Muscle layer of colon (tissue), 2 donors: Measurements from ENCODE around the gene STXBP6.

ENCODE experiments used
- H3K27ac ChIP-seq: one replicate; pipeline ENCODE4 v1.7.0; 2013; ENCODE audit warnings: low read depth, mild to moderate bottlenecking, low read length, moderate library complexity
- H3K27me3 ChIP-seq, 2 donors: one replicate each; pipeline ENCODE4 v1.7.0; 2013; ENCODE audit warnings: low read length in 2 of 2, mild to moderate bottlenecking in 2 of 2; ENCODE audit not compliant: insufficient read depth in 2 of 2, control insufficient read depth in 1 of 2
- H3K36me3 ChIP-seq: one replicate; pipeline ENCODE4 v1.7.0; 2013; ENCODE audit warnings: mild to moderate bottlenecking, low read length; ENCODE audit not compliant: insufficient read depth
- H3K4me1 ChIP-seq: one replicate; pipeline ENCODE4 v1.7.0; 2013; ENCODE audit warnings: mild to moderate bottlenecking, low read length; ENCODE audit not compliant: insufficient read depth
- H3K4me3 ChIP-seq, 2 donors: one replicate each; pipeline ENCODE4 v1.7.0; 2013; ENCODE audit warnings: low read length in 2 of 2, low read depth in 1 of 2, mild to moderate bottlenecking in 1 of 2, moderate library complexity in 1 of 2
- H3K9ac ChIP-seq: one replicate; pipeline ENCODE4 v1.7.0; 2013; ENCODE audit warnings: low read length
- H3K9me3 ChIP-seq: one replicate; pipeline ENCODE4 v1.7.0; 2013; ENCODE audit warnings: mild to moderate bottlenecking, low read length
- donor health status: abdominal sarcoma.
- donor health status: Adenocarcinoma of cecum.

The STXBP6 gene

DNA sequence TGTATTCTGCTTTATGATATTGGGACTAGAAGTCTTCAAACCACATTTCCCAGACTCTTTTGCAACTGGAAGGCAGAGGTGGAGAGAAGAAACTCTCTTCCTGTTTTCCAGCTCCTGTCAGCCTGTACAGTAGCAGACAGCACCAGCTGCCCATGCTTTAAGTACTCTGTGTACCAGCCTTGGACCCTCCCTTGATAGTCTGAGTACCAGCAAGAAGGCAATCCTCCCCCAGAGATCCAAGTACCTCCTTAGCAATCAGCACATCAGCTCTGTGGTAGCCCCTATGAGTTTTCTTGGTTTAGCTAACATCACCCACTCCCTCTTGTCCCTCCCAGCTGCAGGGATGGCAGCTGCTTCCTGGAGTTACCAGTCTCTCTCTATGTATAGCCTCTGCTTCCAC lies 56.3 kb downstream of the STXBP6 start:
- Histone ChIP-seq H3K9me3 (no peaks in the 10 kb centered on the region), H3K4me1 (no peaks in the 10 kb centered on the region), H3K27me3 (no peaks in the 10 kb centered on the region), H3K4me3 (no peak overlapping the region), H3K36me3 (no peaks in the 10 kb centered on the region), H3K9ac (no peak overlapping the region), H3K27ac (no peak overlapping the region)

DNA sequence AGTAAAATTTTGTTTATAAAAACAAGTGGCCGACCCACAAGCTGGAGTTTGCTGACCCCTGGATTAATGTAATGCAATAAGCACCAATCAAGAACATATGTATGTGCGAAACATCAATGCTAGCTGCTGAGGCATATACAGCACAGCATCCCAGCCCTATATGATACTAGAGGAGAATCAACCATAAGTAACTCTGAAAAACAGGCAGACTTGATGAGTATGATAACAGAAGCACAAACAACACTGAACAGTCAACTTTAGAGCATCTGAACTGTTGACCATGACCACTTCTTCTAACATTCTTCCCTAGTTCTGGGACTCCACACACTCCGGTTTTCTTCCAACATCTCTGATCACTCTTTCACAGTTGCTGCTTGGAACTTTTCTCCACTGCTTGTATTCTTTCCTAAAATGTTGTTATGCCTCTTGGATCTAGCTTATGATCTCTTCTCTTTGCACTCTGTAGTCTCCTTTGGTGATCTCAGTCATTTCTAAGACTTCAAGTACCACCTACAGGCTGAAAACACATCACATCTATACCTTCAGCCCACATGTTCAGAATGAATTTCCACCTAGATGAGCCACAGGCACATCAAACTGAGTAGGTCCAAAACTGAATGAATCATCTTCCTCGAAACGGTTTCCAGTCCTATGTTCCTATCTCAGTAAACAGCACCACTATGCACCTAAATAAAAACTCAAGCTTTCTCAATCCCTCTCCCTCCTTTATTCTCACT lies 57.2 kb downstream of the STXBP6 start:
- Histone ChIP-seq H3K36me3 (no peaks in the 10 kb centered on the region), H3K9me3 (no peaks in the 10 kb centered on the region), H3K9ac (no peak overlapping the region), H3K27me3 (no peaks in the 10 kb centered on the region), H3K4me3 (no peak overlapping the region), H3K4me1 (no peaks in the 10 kb centered on the region), H3K27ac (no peak overlapping the region)

DNA sequence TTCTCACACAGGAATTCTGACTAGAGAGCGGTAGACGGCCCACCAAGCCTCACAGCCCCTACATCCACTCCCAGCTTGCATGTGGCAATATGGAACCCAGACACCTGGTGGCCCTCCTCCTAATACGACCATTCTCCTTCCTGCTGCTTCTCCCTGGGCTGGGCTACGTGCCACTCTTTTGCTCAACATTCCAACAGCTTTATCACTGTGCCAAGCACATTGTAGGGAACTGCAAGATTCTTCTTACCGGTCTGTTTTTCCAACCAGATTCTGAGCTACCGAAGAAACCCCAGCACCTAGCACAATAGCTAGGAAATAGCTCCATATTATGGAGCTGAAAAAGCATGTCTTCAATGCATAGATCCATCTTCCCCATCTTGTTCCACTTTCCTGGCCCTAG lies 58.1 kb downstream of the STXBP6 start:
- Histone ChIP-seq H3K4me1 (no peaks in the 10 kb centered on the region), H3K27me3 (no peaks in the 10 kb centered on the region), H3K27ac (no peak overlapping the region), H3K36me3 (no peaks in the 10 kb centered on the region), H3K4me3 (no peak overlapping the region), H3K9me3 (no peaks in the 10 kb centered on the region), H3K9ac (no peak overlapping the region)

DNA sequence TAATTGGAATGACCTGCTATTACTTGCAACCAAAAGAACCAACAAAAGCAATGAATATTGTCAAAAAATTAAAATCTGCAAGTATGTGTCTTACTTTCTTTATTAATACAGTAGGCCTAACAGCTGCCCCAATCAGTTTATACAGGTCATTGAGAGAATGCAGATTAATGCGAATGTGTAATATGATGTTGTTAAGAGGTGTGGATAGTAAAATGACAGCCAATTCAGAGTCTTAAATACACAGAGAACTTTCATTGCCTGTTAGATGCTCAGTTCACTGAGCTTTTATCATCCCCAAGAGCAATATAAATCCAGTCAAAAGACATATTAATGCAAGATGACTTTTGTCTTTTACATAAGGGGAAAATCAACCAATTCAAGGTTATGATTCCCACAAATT lies 58.7 kb downstream of the STXBP6 start:
- H3K9ac ChIP-seq = no peak overlapping the region
- H3K4me3 ChIP-seq = no peak overlapping the region
- no peaks in the 10 kb centered on the region for H3K36me3 ChIP-seq
- H3K27ac ChIP-seq = no peak overlapping the region
- no peaks in the 10 kb centered on the region for H3K9me3 ChIP-seq
- no peaks in the 10 kb centered on the region for H3K27me3 ChIP-seq
- H3K4me1 ChIP-seq = peaks cover 5% of the 10 kb centered on the region

DNA sequence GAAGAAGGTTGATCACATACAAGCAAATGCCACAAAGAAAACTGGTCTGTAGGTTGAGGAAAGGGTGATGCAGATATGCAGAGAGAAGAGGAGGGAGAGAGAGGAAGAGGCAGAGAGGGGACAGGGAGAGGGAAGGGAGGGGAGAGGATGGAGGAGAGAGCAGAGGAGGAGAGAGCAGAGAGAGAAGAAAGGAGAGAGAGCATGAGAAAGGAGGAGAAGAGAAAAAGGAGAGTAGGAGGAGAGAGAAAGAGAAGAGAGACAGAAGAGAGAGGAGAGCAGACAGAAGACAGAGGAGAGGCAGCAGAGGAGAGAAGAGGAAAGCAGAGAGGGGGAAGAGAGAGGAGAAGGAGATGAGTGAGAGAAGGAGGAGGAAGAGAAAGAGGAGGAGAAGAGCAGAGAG lies 59.2 kb downstream of the STXBP6 start:
- Histone ChIP-seq H3K9me3 (no peaks in the 10 kb centered on the region), H3K36me3 (no peaks in the 10 kb centered on the region), H3K27me3 (no peaks in the 10 kb centered on the region), H3K9ac (no peak overlapping the region), H3K4me3 (no peak overlapping the region), H3K4me1 (peaks cover 10% of the 10 kb centered on the region), H3K27ac (no peak overlapping the region)

DNA sequence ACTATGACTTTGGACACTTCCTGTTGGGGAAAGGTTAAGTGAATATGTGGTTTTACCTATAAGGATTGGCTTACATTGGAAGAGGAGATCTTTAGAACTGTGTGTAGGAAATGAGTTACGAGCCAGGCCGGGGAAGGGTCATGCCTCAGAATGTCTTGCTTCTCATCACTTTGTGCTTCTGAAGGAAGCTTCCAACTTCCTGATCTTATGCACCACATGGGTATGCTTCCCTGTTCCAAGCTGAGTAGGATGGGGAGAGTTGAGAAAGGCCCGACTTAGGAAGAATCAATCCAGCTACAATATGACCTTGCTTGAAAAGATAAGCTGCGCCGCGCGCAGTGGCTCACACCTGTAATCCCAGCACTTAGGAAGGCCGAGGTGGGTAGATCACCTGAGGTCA lies 59.9 kb downstream of the STXBP6 start:
- H3K9ac ChIP-seq = no peak overlapping the region
- no peaks in the 10 kb centered on the region for H3K36me3 ChIP-seq
- no peak overlapping the region for H3K27ac ChIP-seq
- H3K9me3 ChIP-seq = no peaks in the 10 kb centered on the region
- no peak overlapping the region for H3K4me3 ChIP-seq
- no peaks in the 10 kb centered on the region for H3K27me3 ChIP-seq
- peaks cover 17% of the 10 kb centered on the region for H3K4me1 ChIP-seq

DNA sequence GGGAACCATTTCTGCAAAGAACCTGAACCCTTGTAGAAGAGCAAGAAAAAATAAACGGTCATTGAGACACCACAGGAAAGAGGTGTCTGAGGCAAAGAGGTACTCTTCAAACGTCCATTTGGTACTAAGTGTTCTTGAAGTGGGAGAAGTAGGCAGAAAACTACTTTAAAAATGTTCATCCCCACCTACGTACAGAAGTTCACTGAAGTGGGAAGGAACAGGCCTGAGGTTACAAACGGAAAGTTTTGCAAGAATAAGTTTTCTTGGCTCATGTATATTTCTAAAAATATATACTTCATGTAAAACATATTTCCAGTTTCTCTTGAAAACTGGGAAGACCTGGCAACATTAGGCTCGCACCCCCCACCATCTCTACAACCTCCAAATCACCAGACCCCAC lies 61.2 kb downstream of the STXBP6 start:
- Histone ChIP-seq H3K4me3 (no peak overlapping the region), H3K9ac (no peak overlapping the region), H3K4me1 (peaks cover 22% of the 10 kb centered on the region), H3K9me3 (no peaks in the 10 kb centered on the region), H3K36me3 (no peaks in the 10 kb centered on the region), H3K27ac (no peak overlapping the region), H3K27me3 (no peaks in the 10 kb centered on the region)

DNA sequence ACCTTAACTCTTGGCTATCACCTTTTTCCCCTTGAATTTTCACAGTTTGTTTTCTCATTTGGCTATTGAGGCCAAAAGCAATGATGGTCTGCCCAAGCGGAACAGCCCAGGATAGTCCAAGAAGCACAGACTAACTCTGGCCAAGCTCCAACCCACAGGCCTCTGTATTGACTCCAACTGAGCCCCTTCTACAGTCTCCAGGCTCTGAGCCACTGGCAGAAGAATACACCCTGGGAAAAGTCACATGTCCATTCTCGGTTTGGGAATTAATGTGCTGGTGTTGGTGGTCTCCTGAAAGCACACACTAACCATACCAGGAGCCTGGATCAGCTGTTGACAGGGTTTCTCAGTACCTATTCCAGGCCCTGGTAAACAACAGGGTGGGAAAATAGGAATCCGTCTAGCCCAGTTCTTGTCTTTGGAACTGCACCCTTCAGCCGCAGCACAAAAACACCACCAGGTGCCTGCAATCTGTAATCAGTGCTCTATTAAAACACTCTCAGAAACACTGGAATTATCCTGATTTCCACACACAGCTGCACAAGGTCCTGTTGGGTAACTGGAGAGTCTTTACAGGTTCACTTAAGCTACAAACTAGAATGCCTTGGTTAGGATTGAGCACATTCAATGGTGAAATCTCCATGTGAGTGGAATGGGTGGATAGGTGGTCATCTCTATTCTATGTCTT lies 63.6 kb downstream of the STXBP6 start:
- Histone ChIP-seq H3K4me1 (peaks cover 34% of the 10 kb centered on the region), H3K27me3 (no peaks in the 10 kb centered on the region), H3K36me3 (no peaks in the 10 kb centered on the region), H3K27ac (no peak overlapping the region), H3K9ac (no peak overlapping the region), H3K9me3 (no peaks in the 10 kb centered on the region), H3K4me3 (no peak overlapping the region)

DNA sequence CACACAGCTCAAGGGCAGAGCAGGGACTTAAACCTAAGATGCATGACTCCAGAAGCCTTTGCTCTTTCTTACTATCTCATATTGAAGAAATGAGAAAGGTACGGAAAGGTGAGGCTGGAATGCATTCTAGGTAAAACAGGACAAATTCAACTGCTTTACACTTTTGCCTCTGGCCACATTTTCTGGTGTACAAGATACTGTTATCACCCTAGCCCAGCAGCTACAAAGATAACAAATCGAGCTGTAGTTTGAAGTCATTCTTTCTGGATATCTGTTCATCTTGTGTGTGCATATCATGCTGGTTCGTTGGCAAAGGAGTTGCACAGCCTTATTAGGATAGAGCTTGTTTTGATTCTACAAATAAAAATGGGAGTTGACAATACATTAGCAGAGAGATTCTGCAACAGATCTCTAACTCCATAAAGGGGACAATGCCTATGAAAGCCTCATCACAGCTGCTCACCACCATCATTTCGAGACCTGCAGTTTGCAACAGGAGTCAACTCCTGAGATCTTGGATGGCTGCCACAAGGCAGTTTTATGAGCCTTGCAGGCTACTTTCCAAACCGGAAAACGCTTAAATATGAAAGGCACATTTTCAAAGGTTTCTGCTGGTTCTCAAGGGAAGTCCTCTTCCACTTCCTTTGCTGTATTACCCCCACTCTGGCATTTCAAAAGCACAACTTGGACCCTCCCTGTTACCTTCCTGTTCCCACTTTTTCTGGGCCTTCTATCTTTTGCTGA lies 64.9 kb downstream of the STXBP6 start:
- H3K4me1 ChIP-seq = peaks cover 34% of the 10 kb centered on the region
- H3K27ac ChIP-seq = no peak overlapping the region
- H3K4me3 ChIP-seq = no peak overlapping the region
- no peaks in the 10 kb centered on the region for H3K27me3 ChIP-seq
- no peaks in the 10 kb centered on the region for H3K36me3 ChIP-seq
- H3K9ac ChIP-seq = no peak overlapping the region
- H3K9me3 ChIP-seq = no peaks in the 10 kb centered on the region

DNA sequence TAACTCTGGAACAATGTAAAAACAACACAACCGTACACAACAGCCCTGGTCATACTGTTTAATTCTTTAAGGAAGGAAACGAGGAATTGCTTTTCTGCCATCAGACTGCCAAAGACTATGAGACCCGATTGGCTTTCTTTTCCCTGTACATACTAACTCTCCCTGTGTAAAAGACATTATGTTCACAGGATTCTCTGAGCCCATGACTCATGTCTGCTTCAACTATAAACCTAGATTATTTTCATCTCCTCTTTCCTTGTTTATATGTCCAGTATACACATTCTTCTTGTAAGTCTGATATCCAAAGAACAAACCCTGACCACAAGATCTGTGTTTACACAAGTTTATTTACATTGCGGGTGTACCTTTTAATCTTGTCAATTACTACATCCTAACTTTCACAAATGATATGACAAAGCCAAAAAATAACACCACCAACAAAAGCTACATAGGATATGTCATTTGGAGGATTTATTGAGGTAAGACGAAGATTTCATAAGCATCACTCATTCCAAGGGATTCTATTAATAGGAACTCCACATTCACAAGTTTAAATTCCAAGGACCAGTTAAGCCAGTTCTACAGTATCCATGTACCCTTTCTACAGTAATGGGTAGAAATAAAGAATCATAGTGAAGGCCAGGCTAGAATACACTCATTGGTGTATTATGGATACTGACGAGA lies 67.3 kb downstream of the STXBP6 start:
- Histone ChIP-seq H3K36me3 (no peaks in the 10 kb centered on the region), H3K9me3 (no peaks in the 10 kb centered on the region), H3K4me3 (no peak overlapping the region), H3K27me3 (no peaks in the 10 kb centered on the region), H3K27ac (no peak overlapping the region), H3K9ac (no peak overlapping the region), H3K4me1 (peaks cover 34% of the 10 kb centered on the region)

DNA sequence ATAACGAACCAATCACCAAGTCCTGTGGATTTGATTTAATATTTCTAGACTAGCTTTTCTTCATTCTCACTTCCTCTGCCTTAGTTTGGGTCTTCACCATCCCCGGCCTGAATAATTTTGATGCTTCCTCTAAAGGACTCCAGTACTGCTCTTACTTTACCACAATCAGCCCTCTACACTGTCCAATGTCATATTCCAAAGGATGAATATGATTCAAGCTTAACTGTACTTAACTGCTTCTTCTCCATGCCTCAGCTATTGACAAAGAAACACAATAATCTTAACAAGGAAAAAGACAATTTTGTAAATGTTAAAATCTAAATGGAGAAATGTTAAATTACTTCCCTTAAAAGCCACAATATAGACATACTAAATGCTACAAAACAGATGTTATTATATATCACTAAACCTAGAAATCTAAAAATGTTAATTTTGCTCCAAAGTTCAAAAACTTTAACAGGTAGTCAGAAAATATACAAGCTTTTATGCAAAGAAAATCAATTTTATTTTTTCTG lies 70.2 kb downstream of the STXBP6 start:
- no peaks in the 10 kb centered on the region for H3K27me3 ChIP-seq
- no peak overlapping the region for H3K4me3 ChIP-seq
- H3K9ac ChIP-seq = no peak overlapping the region
- H3K27ac ChIP-seq = no peak overlapping the region
- H3K36me3 ChIP-seq = no peaks in the 10 kb centered on the region
- peaks cover 21% of the 10 kb centered on the region for H3K4me1 ChIP-seq
- no peaks in the 10 kb centered on the region for H3K9me3 ChIP-seq
